Fibroblast of lung (primary cell): Measurements from ENCODE around the gene GCSH.

Experiments used
- CTCF ChIP-seq, 2 donors: IDR thresholded peaks in 1 of 2; conservative IDR thresholded peaks in 1 of 2; 1 replicate in 1 of 2; 2 replicates in 1 of 2; pipeline ENCODE4 v1.5.1; 2011 to 2012; ENCODE audit warnings: low read length in 2 of 2, control low read depth in 1 of 2, inconsistent platforms in 1 of 2, low read depth in 1 of 2, mild to moderate bottlenecking in 1 of 2
- EZH2 ChIP-seq: IDR thresholded peaks from 2 replicates; pipeline ENCODE4 v1.5.1; 2012; ENCODE audit warnings: low read length, control low read depth, mild to moderate bottlenecking; ENCODE audit errors: missing control alignments

- TF ChIP-seq CTCF (conservative IDR thresholded peaks at IDR 0.05 in 1 of 2, IDR thresholded peaks at IDR 0.05 in 1 of 2; ENCODE audit: low read depth in 1 of 2, low read length in 2 of 2), result no peak
- no peak for TF ChIP-seq EZH2
These were observed 16.3 kb upstream of the GCSH start for GRCh38 chr16:81112453-81112852.
